NCI-H1048 (cell line): ENCODE results near the gene C17orf78.
"Not testable (repeated sequence)": the region's sequence is repeated elsewhere in the genome, so short reads cannot be mapped to it uniquely, and the experiment has no call there.

Experiments used
- DNase-seq: peaks from one replicate; lab custom pipeline; 2025; lab: John Stamatoyannopoulos, UW

Gene C17orf78

DNA sequence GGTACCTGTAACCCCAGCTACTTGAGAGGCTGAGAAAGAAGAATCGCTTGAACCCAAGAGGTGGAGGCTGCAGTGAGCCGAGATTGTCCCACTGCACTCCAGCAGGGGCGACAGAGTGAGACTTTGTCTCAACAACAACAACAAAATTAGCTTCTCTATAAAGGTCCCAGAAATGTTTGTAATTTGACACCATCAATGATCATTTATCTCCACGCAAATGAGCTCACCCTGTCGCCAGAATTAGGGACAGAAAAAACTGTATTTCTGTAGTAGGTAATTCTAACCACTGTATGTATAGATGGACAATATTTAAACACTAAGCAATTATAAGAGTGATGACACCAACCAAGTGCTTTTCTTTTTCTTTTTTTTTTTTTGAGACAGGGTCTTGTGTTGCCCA lies 10.7 kb downstream of the C17orf78 start:
- DNase-seq: no peak

DNA sequence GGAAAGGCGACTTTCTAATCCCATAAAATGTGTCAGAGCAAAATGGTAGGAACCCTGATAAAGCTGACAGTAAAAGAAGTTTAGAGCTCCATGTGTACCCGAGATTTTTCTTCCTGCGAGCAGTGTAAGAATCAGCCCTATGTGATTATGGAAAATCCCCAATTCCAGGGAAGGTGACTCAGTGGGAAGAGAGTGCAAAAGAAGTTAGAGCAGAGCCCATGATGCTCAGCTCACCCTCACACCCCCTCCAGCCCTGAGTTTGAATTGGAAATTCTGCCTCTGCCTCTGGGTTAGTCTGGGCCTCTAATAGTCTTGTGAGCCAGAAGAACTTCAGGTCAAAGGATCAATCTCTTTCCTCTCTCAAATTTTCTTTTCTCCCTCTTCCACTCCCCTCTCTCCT lies 12.5 kb downstream of the C17orf78 start:
- DNase-seq: no peak

DNA sequence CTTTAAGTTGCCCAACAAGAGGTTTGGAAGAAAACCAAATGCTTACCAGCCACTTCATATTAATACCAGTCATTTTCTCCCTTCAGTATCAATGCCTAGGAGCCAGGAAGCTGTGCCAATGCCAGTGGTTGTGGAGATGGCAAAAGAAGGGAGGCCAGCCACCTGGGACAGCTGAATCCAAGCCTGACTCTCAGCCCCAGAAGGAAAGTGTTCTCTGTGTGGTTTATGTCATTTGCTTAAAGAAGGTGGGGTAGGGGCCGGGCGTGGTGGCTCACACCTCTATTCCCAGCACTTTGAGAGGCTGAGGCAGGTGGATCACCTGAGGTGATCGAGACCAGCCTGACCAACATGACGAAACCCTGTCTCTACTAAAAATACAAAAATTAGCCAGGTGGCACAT lies 13.4 kb downstream of the C17orf78 start:
- DNase-seq: no peak

DNA sequence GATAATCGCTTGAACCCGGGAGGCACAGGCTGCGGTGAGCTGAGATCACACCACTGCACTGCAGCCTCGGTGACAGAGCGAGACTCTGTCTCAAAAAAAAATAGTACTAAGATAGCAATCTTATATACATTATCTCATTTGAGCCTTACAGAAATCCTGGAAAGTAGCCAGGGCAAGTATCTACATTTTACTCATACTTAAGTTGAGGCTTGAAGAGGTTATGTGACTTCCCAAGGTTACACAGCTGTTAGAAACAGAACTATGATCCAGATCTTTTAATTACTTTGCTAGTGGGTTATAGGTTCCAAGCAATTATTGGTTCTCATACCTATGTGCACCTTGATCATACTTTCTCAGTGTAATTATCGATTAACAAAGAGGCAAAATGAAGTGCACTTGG lies 15.4 kb downstream of the C17orf78 start:
- no peak for DNase-seq

DNA sequence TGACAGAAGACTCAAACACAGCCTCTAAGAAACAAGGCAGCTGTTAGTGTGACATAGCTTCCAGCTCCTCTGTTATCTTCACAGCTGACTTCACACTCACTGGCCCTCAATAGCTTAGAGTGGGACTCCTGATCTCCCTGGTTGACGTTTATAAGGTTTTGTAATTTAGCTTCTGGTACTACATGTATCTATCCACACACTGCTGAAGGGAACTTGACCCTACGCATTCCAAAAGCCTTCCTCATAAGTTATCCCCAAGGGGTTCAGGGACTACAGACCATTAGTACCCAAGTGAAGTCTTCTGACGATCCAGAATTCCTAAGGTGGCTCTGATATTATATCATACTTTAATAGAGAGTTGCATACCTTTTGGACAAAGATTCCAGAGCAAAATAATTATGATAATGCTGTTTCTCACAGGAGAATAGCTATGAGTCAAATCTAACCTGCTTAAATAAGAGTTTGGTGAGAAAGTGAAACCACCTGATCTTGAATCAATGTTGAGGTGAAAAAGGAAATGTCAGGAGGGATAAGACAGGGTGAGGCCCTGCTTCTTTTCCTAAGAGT lies 16.3 kb downstream of the C17orf78 start:
- no peak for DNase-seq

DNA sequence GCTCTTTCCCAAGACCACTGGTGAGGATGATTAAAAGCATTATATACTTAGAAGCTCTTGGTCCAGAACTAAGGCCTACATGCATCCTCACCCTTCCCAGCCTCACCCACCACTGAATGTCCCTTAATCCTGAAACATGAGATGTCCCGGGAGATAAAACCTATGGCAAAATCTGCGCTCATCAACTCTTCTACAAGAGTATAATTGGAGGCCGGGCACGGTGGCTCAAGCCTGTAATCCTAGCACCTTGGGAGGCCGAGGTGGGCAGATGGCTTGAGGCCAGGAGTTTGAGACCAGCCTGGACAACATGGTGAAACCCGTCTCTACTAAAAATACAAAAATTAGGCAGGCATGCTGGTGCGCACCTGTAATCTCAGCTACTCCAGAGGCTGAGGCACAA lies 17.6 kb downstream of the C17orf78 start:
- no peak for DNase-seq

DNA sequence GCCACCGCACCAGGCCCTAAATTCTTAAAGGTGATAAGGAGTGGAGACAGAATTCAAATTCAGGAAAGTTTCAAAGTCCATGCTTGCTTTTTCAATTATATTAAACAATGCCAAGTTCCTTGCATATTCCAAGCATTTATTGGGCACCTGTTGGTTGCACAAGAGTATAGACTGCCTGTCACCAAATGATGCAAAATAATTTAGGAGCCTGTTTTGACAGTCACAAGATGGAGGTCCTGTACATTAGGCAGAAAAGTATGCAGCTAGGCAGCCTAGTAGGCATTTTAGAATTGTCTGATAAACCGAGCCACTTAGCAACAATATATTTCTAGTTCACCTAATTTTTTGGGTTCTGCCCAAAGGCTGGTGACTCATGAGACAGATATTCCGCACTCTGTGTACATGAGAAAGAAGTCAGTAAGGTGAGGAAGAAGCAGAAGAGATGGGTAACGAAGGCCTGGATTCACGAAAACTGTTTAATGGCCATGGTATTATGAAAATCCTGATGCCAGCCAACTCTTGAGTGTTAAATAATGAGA lies 23.5 kb downstream of the C17orf78 start:
- DNase-seq: no peak

DNA sequence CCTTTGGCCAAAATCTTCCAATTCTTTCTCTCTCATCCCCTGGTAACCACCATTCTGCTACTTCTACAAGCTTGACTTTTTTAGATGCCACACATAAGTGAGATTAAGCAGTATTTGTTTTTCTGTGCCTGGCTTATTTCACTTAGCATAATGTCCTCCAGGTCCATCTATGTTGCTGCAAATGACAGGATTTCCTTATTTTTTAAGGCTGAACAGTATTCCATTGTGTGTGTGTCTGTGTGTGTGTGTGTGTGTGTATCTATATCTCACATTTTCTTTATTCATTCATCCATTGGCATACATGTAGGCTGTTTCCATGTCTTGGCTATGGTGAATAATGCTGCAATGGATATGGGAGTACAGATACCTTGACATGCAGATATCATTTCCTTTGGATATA lies 24.7 kb downstream of the C17orf78 start:
- DNase-seq: no peak

DNA sequence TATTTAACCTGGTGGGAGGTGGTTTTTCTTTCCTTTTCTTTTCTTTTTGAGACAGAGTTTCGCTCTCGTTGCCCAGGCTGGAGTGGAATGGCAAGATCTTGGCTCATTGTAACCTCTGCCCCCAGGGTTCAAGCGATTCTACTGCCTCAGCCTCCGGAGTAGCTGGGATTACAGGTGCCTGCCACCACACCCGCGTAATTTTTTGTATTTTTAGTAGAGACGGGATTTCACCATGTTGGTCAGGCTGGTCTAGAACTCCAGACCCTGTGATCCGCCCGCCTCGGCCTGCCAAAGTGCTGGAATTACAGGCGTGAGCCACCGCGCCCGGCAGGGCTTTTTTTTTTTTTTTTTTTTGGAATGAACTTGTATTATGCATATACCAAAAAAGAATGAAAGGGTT lies 29.7 kb downstream of the C17orf78 start:
- not testable (repeated sequence) for DNase-seq

DNA sequence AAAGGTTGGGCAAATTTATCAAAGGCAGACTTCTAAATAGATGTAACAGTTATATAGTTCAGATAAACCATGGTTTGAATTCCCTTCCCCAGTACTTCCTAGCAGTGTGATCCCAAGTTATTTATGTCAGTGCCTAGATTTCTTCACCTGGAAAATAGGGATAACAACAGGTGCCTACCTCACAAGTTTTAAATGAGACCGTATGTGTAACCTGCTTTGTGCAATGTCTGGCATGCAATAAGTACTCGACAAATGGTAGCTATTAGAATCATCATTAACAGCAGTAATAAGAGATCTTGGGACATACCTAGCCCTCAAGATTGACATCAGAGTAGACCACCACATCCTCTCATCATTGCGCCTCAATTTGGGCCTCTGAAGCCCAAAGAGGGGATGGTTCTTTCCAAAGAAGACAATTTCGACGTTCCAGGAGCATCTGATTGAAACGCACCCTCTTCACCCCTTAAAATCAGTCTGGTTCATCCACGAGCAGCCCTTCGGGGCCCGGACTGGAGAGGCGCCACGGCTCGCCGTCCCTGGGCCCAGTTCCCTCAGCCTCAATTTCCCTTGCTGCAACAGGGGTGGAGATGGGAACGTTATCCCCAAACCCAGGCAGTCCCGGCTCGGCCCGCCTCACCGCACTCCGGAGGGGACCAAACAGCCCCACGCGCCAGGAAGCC lies 30.3 kb downstream of the C17orf78 start:
- no peak for DNase-seq

DNA sequence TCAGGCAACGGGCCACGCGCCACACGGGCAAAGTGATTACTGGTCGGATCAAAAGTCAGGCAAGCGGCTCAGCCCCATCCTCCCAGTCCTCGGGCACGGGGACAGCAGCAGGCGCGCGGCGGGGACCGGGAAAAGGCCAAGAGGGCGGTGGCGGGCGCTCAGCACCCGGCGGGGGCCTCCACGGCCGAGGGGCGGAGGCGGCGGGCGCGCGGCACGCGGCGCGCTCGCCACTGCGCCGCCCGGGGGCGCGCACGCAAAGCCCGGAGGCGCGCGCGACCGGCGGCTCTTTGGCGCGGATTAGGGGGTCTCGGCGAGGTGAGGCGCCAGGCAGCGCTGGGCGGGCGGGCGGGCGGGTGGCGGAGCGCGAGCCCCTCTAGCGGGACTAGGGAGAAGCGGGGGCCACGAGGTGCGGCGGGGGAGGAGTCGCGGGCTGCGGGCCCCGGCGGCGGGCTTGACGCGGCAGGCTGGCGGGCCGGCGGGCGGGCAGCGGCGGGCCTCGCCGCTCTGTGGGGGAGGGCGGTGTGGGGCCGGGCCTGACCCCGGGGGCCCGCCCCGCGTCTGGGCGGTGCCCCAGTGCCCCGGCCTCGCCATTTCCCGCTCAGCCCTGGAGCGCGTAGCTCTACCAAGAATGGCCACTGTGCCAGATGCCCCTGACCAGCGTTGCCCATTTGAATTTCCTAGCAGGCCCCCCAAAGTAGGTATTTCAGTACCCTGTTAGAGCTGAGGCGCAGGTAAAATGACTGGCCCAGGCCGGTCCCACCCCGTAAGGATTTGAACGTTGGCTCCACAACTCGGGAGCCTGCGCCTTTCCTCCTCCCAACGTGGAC lies 31.1 kb downstream of the C17orf78 start, which contains the start of the genes ACACA and TADA2A:
Gene ACACA (minus strand): TSS at position 202 of the 827 bp plus-strand sequence. CDS start 537 bp downstream, outside the sequence.
Gene TADA2A (plus strand): TSS at position 252 of the 827 bp plus-strand sequence. CDS start 4,480 bp downstream, outside the sequence.
- DNase-seq: peak; percentile 59

DNA sequence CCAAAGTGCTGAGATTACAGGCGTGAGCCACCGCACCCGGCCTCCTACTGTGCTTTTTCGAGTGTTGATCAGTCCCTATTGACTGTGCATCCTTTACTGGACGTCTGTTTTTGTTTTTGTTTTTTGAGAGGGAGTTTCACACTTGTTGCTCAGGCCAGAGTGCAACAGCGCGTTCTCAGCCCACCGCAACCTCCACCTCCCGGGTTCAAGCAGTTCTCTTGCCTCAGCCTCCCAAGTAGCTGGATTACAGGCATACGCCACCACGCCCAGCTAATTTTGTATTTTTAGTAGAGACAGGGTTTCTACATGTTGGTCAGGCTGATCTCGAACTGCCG lies 32.3 kb downstream of the C17orf78 start:
- DNase-seq: not testable (repeated sequence)

DNA sequence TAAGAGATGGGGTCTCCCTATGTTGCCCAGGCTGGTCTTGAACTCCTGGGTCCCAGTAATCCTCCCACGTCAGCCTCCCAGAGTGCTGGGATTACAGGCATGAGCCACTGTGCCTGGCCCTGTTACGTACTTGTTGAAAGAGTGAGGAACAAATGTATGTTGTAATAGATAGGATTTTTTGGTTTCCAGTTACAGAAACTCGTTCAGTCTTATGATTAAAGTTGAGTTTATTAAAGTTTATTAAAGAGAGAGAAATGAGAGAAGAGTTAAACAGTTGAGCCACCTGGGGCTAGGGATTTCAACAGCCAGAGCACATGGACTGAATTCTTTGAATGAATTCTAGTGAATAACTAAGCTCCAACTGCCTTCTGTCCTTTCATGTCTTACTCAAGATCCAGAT lies 34.6 kb downstream of the C17orf78 start:
- DNase-seq: no peak

DNA sequence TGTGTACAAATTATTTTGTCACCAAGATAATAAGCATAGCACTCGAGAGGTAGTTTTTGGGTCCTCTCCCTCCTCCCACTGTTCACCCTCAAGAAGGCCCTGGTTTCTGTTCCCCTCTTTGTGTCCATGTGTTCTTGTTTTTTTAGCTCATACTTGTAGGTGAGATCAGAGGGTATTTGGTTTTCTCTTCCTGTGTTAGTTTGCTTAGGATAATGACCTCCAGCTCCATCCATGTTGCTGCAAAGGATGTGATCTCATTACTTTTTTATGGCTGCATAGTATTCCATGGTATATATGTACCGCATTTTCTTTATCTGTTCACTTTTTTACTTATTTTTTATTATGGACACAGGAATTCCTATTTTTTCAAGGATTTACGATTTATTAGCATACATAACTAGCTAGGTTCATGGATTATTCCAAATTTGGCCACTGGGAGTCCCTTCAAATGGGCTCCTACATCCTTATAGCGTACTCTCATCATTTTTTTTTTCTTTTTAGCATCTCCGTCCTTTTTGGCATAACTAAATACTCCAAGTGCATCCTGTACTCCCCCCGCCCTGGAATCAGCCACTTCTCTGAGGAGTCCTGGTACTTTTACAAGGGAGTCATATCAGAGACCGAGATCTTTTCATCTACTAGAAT lies 38.2 kb downstream of the C17orf78 start:
- no peak for DNase-seq

DNA sequence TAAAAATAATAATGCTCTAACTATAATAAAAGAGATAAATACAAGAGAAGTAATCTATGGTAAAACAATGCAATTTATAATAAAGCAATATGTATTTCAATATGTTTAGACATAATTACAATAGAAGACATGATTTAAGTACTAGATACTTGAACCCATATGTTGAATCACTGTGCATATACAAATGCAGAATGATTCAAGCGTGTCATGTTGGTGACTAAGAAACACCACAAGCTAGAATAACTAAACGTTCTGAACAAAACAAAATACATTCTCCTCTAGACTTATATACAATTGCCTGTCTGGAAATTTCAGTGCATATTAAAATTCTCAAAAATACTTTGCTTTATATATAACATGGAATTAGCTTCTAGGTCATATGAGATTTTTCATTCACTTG lies 42.1 kb downstream of the C17orf78 start:
- DNase-seq: no peak

DNA sequence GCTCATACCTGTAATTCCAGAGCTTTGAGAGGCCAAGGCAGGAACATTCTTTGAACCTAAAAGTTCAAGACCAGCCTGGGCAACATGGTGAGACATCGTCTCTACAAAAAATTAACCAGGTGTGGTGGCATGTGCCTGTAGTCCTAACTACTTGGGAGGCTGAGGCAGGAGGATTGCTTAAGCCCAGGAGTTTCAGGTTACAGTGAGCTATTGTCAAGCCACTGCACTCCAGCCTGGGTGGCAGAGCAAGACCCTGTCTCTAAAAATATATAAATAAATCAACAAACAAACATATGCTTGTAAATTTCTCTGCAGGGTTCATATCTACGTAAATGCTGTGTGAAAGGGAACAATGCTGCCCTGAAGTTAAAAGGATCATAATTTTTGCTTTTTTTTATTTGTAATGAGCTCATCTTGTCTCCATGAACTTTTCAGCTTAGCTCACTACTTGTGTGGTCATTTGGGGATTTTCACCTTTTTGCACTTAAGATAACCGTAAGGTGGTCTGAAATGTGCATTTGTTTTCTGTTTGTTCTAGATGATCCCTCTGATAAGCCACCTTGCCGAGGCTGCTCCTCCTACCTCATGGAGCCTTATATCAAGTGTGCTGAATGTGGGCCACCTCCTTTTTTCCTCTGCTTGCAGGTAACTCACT lies 47.3 kb downstream of the C17orf78 start:
- no peak for DNase-seq

DNA sequence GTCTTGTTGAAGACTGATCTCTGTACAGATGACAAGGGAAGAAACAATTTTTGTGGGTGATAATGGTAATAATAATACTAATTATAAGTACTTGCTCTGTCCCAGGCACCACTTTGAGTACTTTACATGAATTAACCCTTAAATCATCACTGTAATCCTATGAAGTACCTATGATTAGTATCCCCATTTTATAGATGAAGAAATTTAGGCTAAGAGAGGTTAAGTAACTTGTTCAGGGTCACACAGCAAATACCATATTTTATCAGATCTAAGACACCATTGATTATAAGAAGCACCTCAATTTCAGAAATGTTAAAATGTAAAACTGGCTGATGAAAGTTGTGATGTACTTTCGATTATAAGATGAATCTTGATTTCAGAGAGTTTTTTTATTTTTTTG lies 49.5 kb downstream of the C17orf78 start:
- DNase-seq: no peak

DNA sequence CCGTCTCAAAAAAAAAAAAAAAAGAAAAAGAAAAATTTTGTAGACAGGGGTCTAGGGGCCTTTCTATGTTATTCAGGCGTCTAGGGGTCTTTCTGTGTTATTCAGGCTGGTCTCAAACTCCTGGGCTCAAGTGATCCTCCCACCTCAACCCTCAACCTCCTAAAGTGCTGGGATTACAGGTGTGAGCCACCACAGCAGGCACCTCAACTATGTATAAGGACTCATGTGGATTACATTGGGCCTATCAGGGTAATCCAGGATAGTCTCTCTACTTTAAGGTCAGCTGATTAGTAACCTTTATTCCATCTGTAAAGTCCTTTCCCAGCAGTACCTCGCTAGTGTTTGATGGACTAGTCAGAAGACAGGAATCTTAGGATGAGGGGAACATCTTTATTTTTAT lies 53.3 kb downstream of the C17orf78 start:
- no peak for DNase-seq

DNA sequence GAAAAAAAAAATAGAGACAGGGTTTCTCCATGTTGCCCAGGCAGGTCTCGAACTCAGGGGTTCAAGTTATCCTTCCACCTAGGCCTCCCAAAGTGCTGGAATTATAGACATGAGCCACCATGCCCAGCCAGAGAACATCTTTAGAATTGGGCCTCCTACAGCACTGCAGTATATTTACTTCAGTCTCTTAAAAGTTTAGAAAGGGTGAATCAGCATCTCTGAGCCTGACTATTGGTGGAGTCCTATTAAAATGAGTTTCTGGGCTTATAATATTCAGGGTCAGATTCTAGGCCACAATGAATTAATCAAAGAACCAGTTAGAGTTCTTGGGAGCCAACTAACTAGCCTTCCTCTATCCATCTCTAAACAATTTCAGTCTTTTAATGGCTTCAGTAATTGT lies 53.7 kb downstream of the C17orf78 start:
- DNase-seq: no peak

DNA sequence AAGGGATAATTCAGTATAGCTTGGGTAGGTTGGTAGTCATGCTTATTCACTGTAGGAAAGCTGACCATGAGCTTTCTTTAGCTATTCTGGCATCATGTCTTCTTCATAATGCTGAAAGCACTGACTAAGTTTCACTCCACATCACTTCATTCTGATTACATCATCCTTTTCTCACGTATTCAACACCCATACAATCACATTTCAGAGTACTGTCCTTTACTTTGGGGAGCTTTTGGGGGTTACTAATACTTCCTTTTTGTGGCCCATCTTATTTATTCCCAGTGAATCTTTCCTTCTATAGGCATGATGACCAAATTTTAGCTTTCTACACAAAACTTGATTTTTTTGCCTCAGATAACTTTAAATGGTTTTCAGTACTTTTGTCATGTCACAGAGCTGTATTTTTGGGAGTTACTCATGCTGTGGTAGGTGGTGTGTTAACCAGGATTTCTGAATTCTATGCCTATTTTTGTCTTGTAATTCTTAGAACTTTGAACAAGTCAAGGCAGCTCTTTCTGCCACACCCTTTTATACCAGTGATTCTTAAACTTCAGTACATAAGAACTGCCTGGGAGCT lies 54.4 kb downstream of the C17orf78 start:
- DNase-seq: no peak

DNA sequence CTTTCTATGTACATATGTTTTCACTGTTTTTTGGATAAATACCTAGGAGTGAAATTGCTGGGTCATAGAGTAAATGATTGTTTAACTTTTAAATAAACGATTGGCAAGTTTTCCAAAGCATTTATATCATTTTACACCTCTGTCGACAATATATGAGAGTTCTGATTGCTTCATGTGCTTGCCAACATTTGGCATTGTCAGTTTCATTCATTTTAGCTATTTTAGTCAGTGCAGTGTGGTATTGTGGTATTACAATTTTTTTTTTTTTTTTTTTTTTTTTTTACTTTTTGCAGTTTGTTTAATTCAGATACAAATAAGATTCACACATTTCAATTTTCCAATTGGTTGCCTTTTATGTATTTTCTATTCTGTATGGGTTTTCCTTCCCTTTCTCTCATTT lies 56.9 kb downstream of the C17orf78 start:
- DNase-seq: no peak
